Measurements from ENCODE around the gene C5orf24. TPM values are rescaled to one million over a fixed set of nuclear protein-coding genes. Genes with fewer than 3 reads are reported as not detected.

The C5orf24 gene
- total and polyA plus RNA-seq, 2 experiments from 2014 or later, result 49.5 to 57.9 TPM

DNA sequence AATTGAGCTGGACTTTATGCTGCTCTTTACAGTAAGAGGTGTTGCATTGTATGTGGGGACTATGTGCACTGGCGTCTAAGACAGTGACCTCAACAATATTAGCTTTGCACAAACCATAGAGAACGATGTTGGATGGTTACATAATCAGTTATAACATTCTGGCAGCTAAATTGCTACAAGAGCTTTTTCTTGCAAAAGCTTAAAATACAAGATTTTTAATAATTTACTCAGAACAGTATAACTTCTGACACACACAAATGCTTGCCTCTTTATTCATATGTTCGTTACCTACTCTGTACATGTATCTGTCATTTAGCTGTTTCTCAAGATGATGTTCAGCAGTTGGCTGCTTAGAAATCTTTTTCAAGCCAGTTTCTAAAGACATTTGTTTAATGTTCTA lies 11.6 kb downstream of the C5orf24 start:
- Histone ChIP-seq H3K4me3 (no peak overlapping the region), H3K27ac (no peak overlapping the region), H3K36me3 (peaks cover 54% of the 10 kb centered on the region), H3K9me3 (ENCODE audit: low read depth) (no peaks in the 10 kb centered on the region), H3K4me1 (ENCODE audit: low read depth) (no peaks in the 10 kb centered on the region), H3K27me3 (no peaks in the 10 kb centered on the region)
- TF ChIP-seq, protein P1, sequence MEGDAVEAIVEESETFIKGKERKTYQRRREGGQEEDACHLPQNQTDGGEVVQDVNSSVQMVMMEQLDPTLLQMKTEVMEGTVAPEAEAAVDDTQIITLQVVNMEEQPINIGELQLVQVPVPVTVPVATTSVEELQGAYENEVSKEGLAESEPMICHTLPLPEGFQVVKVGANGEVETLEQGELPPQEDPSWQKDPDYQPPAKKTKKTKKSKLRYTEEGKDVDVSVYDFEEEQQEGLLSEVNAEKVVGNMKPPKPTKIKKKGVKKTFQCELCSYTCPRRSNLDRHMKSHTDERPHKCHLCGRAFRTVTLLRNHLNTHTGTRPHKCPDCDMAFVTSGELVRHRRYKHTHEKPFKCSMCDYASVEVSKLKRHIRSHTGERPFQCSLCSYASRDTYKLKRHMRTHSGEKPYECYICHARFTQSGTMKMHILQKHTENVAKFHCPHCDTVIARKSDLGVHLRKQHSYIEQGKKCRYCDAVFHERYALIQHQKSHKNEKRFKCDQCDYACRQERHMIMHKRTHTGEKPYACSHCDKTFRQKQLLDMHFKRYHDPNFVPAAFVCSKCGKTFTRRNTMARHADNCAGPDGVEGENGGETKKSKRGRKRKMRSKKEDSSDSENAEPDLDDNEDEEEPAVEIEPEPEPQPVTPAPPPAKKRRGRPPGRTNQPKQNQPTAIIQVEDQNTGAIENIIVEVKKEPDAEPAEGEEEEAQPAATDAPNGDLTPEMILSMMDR (IDR thresholded peaks at IDR 0.05; ENCODE audit: low read depth, low read length), result no peak
- DNase-seq (ENCODE audit: low read depth in 1 of 2, low spot score in 1 of 2), result no peak

DNA sequence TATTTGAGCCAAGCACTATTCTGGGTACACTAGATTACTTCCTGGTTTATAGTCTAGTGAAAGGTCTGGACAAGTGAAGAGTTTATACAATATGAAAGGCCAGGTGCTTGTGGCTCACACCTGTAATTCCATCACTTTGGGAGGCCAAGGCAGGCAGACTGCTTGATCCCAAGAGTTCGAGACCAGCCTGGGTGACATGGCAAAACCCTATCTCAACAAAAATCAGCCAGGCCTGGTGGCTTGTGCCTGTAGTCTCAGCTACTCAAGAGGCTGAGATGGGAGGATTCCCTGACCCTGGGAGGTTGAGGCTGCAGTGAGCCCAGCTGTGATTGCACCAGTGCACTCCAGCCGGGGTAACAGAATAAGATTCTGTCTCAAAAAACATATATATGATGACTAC lies 18.9 kb downstream of the C5orf24 start:
- Histone ChIP-seq H3K4me1 (ENCODE audit: low read depth) (no peaks in the 10 kb centered on the region), H3K4me3 (no peak overlapping the region), H3K27me3 (no peaks in the 10 kb centered on the region), H3K9me3 (ENCODE audit: low read depth) (no peaks in the 10 kb centered on the region), H3K27ac (no peak overlapping the region), H3K36me3 (peaks cover 4% of the 10 kb centered on the region)
- TF ChIP-seq, protein P1 (IDR thresholded peaks at IDR 0.05; ENCODE audit: low read depth, low read length), result no peak
- no peak for DNase-seq (ENCODE audit: low read depth in 1 of 2, low spot score in 1 of 2)

DNA sequence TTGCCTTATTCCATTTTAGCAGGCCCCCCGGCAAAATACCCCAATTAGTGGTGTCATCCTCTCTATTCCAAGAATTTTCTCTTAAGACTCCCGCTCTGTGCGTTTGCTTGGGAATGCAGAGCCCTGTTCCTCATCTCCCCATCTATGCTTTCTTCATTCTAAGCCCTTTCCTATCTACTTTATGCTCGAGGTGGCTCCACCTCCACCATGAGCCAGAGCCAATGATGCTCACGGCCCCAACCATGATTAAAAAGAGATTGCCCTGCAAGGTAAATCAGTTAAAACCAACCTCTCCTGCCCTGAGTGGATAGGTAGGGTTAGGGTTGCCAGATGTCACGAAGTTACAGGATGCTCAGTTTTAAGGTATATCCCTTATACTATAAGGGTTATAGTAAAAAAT lies 27.7 kb downstream of the C5orf24 start:
- no peak overlapping the region for H3K4me3 ChIP-seq
- TF ChIP-seq, protein P1 (IDR thresholded peaks at IDR 0.05; ENCODE audit: low read depth, low read length), result no peak
- DNase-seq (ENCODE audit: low read depth in 1 of 2, low spot score in 1 of 2), result no peak
- peaks cover 36% of the 10 kb centered on the region for H3K4me1 ChIP-seq (ENCODE audit: low read depth)
- H3K27ac ChIP-seq, result peak overlapping the region; percentile 79
- H3K27me3 ChIP-seq, result no peaks in the 10 kb centered on the region
- no peaks in the 10 kb centered on the region for H3K9me3 ChIP-seq (ENCODE audit: low read depth)
- H3K36me3 ChIP-seq, result no peaks in the 10 kb centered on the region

DNA sequence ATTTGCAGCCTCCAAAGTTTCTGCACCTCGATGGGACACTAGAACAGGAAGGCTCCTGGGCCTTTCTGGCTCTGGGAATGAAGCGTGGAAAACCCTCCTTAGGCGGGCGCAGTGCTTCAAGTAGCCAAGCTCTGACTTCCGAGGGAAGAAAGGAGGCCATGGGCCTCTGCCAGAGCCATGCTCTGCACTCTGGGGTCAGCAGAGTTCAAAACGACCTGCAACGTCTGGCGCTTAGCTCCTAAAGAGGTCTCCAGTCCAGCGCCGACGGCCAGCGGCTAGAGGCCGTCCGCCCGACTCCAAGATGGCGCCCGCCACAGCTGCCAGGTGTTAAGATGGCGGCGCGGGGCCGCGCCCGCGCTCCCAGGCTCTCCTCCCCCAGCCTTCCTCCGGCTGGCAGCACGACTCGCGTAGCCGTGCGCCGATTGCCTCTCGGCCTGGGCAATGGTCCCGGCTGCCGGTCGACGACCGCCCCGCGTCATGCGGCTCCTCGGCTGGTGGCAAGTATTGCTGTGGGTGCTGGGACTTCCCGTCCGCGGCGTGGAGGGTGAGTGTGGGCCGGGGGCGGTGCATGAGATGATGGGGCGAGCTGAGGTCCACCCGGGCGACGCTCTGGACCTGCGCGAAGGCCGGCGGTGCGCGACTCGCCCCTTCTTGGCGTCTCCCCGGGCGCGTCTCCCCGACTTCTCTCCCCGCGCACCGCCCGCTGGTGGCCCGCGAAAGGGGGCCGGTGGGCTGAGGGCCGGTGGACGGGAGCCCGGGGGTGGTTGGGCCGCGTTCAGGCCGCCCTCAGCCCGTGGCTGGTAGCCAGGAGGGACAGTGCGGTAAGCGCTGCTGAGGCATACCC lies 28.4 kb downstream of the C5orf24 start, which contains the start of gene TXNDC15:
TXNDC15 (plus strand) TSS at position 385 of the 844 bp plus-strand sequence; CDS start at position 442, 57 bp downstream.
- peak within 1 kb of the TSS; percentile 81 for H3K4me3 ChIP-seq
- DNase-seq (ENCODE audit: low read depth in 1 of 2, low spot score in 1 of 2), result peak; percentile 92 to 95
- no peaks in the 10 kb centered on the region for H3K9me3 ChIP-seq (ENCODE audit: low read depth)
- H3K4me1 ChIP-seq (ENCODE audit: low read depth), result peaks cover 43% of the 10 kb centered on the region
- peak within 1 kb of the TSS; percentile 79 for H3K27ac ChIP-seq
- TF ChIP-seq, protein P1 (IDR thresholded peaks at IDR 0.05; ENCODE audit: low read depth, low read length), result no peak
- H3K36me3 ChIP-seq, result no peaks in the 10 kb centered on the region
- no peaks in the 10 kb centered on the region for H3K27me3 ChIP-seq

DNA sequence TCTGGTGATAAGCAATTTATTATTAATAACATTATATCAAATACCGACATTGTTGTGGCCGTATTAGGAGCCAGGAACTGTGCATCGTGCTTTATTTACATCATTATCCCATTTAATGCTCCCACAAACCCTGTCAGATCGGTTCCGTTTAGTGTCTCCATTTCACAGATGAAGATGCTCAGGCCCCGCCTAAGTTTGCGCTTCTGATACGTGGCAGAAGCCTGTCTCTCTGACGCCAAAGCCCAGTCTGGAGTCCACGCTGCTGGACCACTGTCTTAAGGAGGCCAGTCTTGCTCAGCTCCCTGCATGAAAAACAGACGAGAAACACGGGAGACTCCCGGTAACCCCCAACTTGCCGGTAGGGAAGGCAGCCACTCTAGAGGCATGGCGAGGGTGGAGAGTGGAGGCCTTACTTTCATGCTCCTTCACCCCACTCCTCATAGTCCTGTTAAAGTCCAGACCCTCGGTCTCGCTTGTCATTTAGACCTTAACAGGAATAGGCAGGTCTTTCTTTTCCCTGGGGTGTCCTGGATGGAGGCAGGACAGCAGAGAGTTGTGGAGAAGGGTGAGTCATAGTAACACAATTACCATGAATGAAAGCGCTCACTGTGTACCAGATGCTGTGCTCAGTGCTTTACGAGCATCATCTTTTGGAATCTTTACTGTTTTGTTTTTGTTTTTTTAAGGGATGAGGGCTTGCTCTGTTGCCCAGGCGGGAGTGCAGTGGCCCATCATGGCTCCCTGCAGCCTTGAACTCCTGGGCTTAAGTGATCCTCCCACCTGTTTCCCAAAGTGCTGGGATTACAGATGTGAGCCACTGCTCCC lies 29.3 kb downstream of the C5orf24 start:
- H3K4me1 ChIP-seq (ENCODE audit: low read depth), result peaks cover 51% of the 10 kb centered on the region
- H3K4me3 ChIP-seq, result peak overlapping the region; percentile 81
- DNase-seq (ENCODE audit: low read depth in 1 of 2, low spot score in 1 of 2), result peak; percentile 24 to 85
- TF ChIP-seq, protein P1 (IDR thresholded peaks at IDR 0.05; ENCODE audit: low read depth, low read length), result no peak
- H3K27ac ChIP-seq, result peak overlapping the region; percentile 79
- no peaks in the 10 kb centered on the region for H3K27me3 ChIP-seq
- no peaks in the 10 kb centered on the region for H3K9me3 ChIP-seq (ENCODE audit: low read depth)
- no peaks in the 10 kb centered on the region for H3K36me3 ChIP-seq

Measured in cardiac muscle cell (in vitro differentiated cells and primary cell).